NT2/D1 (cell line): ENCODE data around the gene DCP1B.
A peak's percentile ranks its signal among the peaks of the same experiment; 100 is the strongest.

Experiments
- DNase-seq: peaks from one replicate; pipeline ENCODE4 v3.0.0-alpha.2; 2011; ENCODE audit warnings: low read depth, low spot score
- H3K27me3 ChIP-seq: 2 replicates; pipeline ENCODE4 v1.6.0; 2011; ENCODE audit warnings: mild to moderate bottlenecking; ENCODE audit not compliant: insufficient read length, insufficient read depth
- H3K36me3 ChIP-seq: 2 replicates; pipeline ENCODE4 v1.6.1; 2011; ENCODE audit warnings: mild to moderate bottlenecking, low read length, mixed read lengths; ENCODE audit not compliant: insufficient read depth, insufficient read length
- H3K4me1 ChIP-seq: 2 replicates; pipeline ENCODE4 v1.5.1; 2011; ENCODE audit not compliant: insufficient read depth, insufficient read length
- H3K4me3 ChIP-seq: 2 replicates; pipeline ENCODE4 v1.5.1; 2011; ENCODE audit warnings: low read depth; ENCODE audit not compliant: insufficient read length
- H3K9ac ChIP-seq: 2 replicates; pipeline ENCODE4 v1.6.0; 2011; ENCODE audit warnings: low read depth; ENCODE audit not compliant: insufficient read length
- H3K9me3 ChIP-seq: 2 replicates; pipeline ENCODE4 v1.5.1; 2011; ENCODE audit warnings: mild to moderate bottlenecking, low read length; ENCODE audit not compliant: insufficient read depth
- SUZ12 ChIP-seq: IDR thresholded peaks from 2 replicates; pipeline ENCODE4 v1.6.1; 2011; ENCODE audit not compliant: insufficient read length, insufficient read depth; ENCODE audit errors: extremely low read depth
- YY1 ChIP-seq: IDR thresholded peaks from 2 replicates; pipeline ENCODE4 v1.6.1; 2011; ENCODE audit not compliant: insufficient read length, insufficient read depth
- ZNF274 ChIP-seq: IDR thresholded peaks from 2 replicates; pipeline ENCODE4 v1.6.1; 2011; ENCODE audit warnings: mild to moderate bottlenecking, low read depth, low read length

DCP1B gene

GRCh38 chr12:2004113-2004929 lies at the start of gene DCP1B:
TSS of gene DCP1B (minus strand) at chr12:2004457. CDS start at chr12:2004431, 26 bp downstream.
- H3K4me3 ChIP-seq, result peak within 1 kb of the TSS; percentile 99
- TF ChIP-seq SUZ12 (no peak), YY1 (peak; percentile 83)
- no peaks in the 10 kb centered on the region for H3K4me1 ChIP-seq
- peak; percentile 100 for DNase-seq
- no peaks in the 10 kb centered on the region for H3K36me3 ChIP-seq
- peak within 1 kb of the TSS; percentile 100 for H3K9ac ChIP-seq
- no peaks in the 10 kb centered on the region for H3K9me3 ChIP-seq
- no peaks in the 10 kb centered on the region for H3K27me3 ChIP-seq

DNA sequence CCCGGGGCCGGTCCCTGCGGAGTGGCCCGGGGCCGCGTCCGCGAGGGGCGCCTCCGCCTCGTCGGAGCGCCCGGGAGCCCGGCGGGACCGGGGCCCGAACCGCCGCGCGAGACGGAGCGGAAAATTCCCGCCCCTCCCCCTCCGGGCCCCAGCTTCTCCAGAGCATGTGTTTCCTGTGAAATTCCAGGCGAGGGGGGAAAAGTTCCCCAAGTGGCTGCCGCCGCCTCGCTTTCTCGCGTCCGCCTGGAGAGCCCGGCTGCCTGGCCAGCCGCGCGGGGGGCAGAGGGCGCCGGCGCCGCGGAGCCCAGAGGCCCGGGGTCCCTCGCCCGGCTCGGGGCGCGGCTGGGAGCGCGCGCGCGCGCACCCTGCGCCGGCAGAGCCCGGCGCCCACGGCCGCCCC lies 49.4 kb upstream of the DCP1B start:
- no peaks in the 10 kb centered on the region for H3K9me3 ChIP-seq
- peak overlapping the region; percentile 49 for H3K4me3 ChIP-seq
- peaks cover 66% of the 10 kb centered on the region for H3K27me3 ChIP-seq
- H3K36me3 ChIP-seq, result no peaks in the 10 kb centered on the region
- TF ChIP-seq SUZ12, result no peak
- H3K9ac ChIP-seq, result peak overlapping the region; percentile 65
- DNase-seq, result no peak
- peaks cover 23% of the 10 kb centered on the region for H3K4me1 ChIP-seq

DNA sequence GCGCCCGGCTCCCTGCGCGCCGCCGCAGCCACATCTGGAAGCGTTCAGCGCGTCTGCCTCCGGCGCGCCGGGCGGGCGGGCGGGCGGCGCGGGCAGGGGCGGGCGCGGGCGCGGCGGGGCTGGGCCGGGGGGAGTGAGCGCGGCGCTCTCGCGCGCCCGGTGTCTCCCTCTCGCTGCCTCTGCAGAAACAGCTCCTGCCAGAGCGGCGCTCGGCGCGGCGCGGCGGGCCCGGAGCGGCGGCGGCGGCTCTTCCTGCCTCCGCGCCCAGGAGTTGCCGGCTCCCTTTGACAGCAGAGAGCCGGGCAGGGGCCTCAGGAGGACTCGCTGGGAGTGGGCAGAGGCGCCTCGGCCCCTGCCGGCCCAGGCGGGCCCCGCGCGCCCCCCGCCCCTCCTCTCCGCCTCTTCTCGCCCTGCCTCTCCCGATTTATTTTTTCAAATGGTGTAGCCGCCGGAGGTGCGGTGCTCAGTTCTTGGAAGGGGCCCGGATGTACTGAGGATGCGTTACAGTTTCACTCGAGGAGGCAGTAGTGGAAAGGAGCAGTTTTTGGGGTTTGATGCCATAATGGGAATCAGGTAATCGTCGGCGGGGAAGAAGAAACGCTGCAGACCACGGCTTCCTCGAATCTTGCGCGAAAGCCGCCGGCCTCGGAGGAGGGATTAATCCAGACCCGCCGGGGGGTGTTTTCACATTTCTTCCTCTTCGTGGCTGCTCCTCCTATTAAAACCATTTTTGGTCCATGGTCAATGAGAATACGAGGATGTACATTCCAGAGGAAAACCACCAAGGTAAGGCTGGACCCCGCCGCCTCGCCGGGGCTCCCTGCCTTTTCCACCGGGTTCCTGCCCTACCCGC lies 48.8 kb upstream of the DCP1B start, which contains the start of gene CACNA1C:
Gene CACNA1C, plus strand, starts transcription at position 162 of the 853 bp plus-strand sequence. Its CDS starts 576 bp downstream, at position 738.
- H3K4me3 ChIP-seq, result peak within 1 kb of the TSS; percentile 49
- TF ChIP-seq YY1 (no peak), SUZ12 (peak; percentile 21), ZNF274 (no peak)
- H3K9ac ChIP-seq, result peak within 1 kb of the TSS; percentile 65
- peak; percentile 79 for DNase-seq
- H3K9me3 ChIP-seq, result no peaks in the 10 kb centered on the region
- no peaks in the 10 kb centered on the region for H3K36me3 ChIP-seq
- peaks cover 66% of the 10 kb centered on the region for H3K27me3 ChIP-seq
- peaks cover 23% of the 10 kb centered on the region for H3K4me1 ChIP-seq

DNA sequence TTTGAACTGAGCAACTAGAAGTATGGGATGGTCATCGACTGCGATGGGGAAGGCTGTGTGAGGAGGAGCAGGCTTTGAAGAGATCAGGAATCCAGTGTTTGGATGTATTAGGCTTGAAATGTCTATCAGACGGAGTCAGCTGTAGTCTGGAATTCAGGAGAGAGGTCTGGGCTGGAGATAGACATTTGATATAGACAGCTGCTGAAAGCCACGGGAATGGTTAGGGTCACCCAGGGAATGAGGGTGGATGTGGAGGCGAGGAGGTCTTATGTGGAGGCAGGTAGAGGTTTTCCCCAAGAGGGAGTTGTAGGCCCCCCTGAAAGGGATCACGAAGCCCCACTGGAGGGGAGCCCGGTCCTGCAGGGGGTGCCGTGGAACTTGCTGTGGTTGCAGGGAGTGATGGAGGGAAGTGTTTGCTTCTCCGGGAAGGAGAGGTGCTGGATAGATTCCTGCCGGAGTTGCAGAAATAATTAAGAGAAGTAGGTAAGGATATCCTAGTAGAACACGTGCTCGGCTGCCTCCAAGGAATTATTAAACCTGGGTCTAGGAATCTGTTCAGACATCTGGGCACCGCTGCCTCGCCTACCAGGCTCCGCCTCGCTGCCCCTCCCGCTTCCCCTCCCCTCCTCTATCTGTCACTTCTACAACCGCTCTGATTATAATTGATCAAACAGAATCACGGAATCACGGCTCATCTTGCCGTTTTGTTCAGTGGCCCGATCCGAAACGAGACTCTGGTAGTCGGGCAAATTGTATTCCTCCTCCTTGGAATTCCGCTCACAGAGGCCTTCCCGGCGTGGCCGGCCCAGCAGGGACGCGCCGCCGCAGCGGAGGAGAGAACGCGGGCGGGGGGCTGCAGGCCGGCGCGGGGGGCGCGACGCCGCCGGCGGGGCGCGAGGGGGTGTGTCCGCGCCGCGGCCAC lies 47.7 kb upstream of the DCP1B start:
- H3K9me3 ChIP-seq, result no peaks in the 10 kb centered on the region
- peak overlapping the region; percentile 53 for H3K9ac ChIP-seq
- no peaks in the 10 kb centered on the region for H3K36me3 ChIP-seq
- no peak for DNase-seq
- peaks cover 63% of the 10 kb centered on the region for H3K27me3 ChIP-seq
- peak overlapping the region; percentile 38 for H3K4me3 ChIP-seq
- TF ChIP-seq ZNF274, result no peak
- no peak for TF ChIP-seq SUZ12
- TF ChIP-seq YY1, result no peak
- peaks cover 18% of the 10 kb centered on the region for H3K4me1 ChIP-seq

- Histone ChIP-seq H3K9ac (no peak overlapping the region), H3K9me3 (no peaks in the 10 kb centered on the region), H3K27me3 (peaks cover 42% of the 10 kb centered on the region), H3K4me1 (peaks cover 13% of the 10 kb centered on the region), H3K4me3 (no peak overlapping the region), H3K36me3 (no peaks in the 10 kb centered on the region)
- TF ChIP-seq SUZ12 (no peak), YY1 (no peak), ZNF274 (no peak)
- DNase-seq, result peak; percentile 80
These were observed 45.6 kb upstream of the DCP1B start for GRCh38 chr12:2049604-2050540.

GRCh38 chr12:2047752-2048151 lies 43.5 kb upstream of the DCP1B start:
- Histone ChIP-seq H3K36me3 (no peaks in the 10 kb centered on the region), H3K9ac (no peak overlapping the region), H3K4me1 (peaks cover 6% of the 10 kb centered on the region), H3K9me3 (no peaks in the 10 kb centered on the region), H3K27me3 (peaks cover 24% of the 10 kb centered on the region), H3K4me3 (no peak overlapping the region)
- TF ChIP-seq YY1 (no peak), SUZ12 (no peak), ZNF274 (no peak)
- DNase-seq, result no peak
